Measurements from ENCODE around the gene DRC7.

Gene DRC7

GRCh38 chr16:57749101-57749692 lies 54.6 kb downstream of the DRC7 start:
- DNase-seq (ENCODE audit: extremely low read depth in 1 of 2, low read depth in 1 of 2) = no peak

GRCh38 chr16:57749856-57750452 lies 55.3 kb downstream of the DRC7 start:
- DNase-seq (ENCODE audit: extremely low read depth in 1 of 2, low read depth in 1 of 2) = no peak

GRCh38 chr16:57750796-57751538 lies 56.4 kb downstream of the DRC7 start:
- no peak for DNase-seq (ENCODE audit: extremely low read depth in 1 of 2, low read depth in 1 of 2)

- DNase-seq (ENCODE audit: extremely low read depth in 1 of 2, low read depth in 1 of 2) = no peak
Measured at GRCh38 chr16:57751539-57752202, 57.1 kb downstream of the DRC7 start.

GRCh38 chr16:57752203-57752580 lies 57.6 kb downstream of the DRC7 start:
- DNase-seq (ENCODE audit: extremely low read depth in 1 of 2, low read depth in 1 of 2) = no peak

- DNase-seq (ENCODE audit: extremely low read depth in 1 of 2, low read depth in 1 of 2) = no peak
Measured at GRCh38 chr16:57752581-57753447, 58.2 kb downstream of the DRC7 start.

- no peak for DNase-seq (ENCODE audit: extremely low read depth in 1 of 2, low read depth in 1 of 2)
Measured at GRCh38 chr16:57753448-57754353, 59.1 kb downstream of the DRC7 start.

GRCh38 chr16:57754354-57755060 lies 59.9 kb downstream of the DRC7 start:
- no peak for DNase-seq (ENCODE audit: extremely low read depth in 1 of 2, low read depth in 1 of 2)

- no peak for DNase-seq (ENCODE audit: extremely low read depth in 1 of 2, low read depth in 1 of 2)
Measured at GRCh38 chr16:57755061-57755684, 60.6 kb downstream of the DRC7 start.

GRCh38 chr16:57755726-57756423 lies 61.3 kb downstream of the DRC7 start:
- no peak for DNase-seq (ENCODE audit: extremely low read depth in 1 of 2, low read depth in 1 of 2)

GRCh38 chr16:57756424-57757325 lies 62.1 kb downstream of the DRC7 start:
- no peak for DNase-seq (ENCODE audit: extremely low read depth in 1 of 2, low read depth in 1 of 2)

GRCh38 chr16:57757326-57757786 lies 62.8 kb downstream of the DRC7 start:
- DNase-seq (ENCODE audit: extremely low read depth in 1 of 2, low read depth in 1 of 2) = peak; percentile 67 to 83

- DNase-seq (ENCODE audit: extremely low read depth in 1 of 2, low read depth in 1 of 2) = no peak
Measured at GRCh38 chr16:57757883-57758282, 63.3 kb downstream of the DRC7 start.

- no peak for DNase-seq (ENCODE audit: extremely low read depth in 1 of 2, low read depth in 1 of 2)
Measured at GRCh38 chr16:57758331-57759117, 63.9 kb downstream of the DRC7 start.

GRCh38 chr16:57759131-57759530 lies 64.5 kb downstream of the DRC7 start:
- no peak for DNase-seq (ENCODE audit: extremely low read depth in 1 of 2, low read depth in 1 of 2)

Data from activated CD8-positive, alpha-beta memory T cell treated with anti-CD3 and anti-CD28 coated beads for 1 hour (primary cell).